KMS-11 (cell line): ENCODE results near the gene SLITRK1.

Source experiments
- H2AFZ ChIP-seq: fragments of 200-600 bp; sonication (generic); 2 replicates; pipeline ENCODE4 v1.6.1; 2016; ENCODE audit warnings: antibody characterized with exemption, mixed run types, low read depth
- H3K27ac ChIP-seq: fragments of 200-600 bp; sonication (generic); 2 replicates; pipeline ENCODE4 v1.6.1; 2016; ENCODE audit warnings: mild to moderate bottlenecking, mixed run types
- H3K27me3 ChIP-seq: fragments of 200-600 bp; sonication (generic); 2 replicates; pipeline ENCODE4 v1.6.1; 2017; ENCODE audit warnings: mild to moderate bottlenecking, low read depth, mixed run types, moderate library complexity; ENCODE audit not compliant: insufficient read depth
- H3K36me3 ChIP-seq: fragments of 200-600 bp; sonication (generic); 2 replicates; pipeline ENCODE4 v1.6.1; 2017; ENCODE audit warnings: mild to moderate bottlenecking, mixed run types; ENCODE audit not compliant: insufficient read depth
- H3K4me1 ChIP-seq: fragments of 200-600 bp; sonication (generic); 2 replicates; pipeline ENCODE4 v1.6.1; 2016; ENCODE audit warnings: mild to moderate bottlenecking, low read depth, mixed run types; ENCODE audit not compliant: poor library complexity, severe bottlenecking
- H3K4me2 ChIP-seq: fragments of 200-600 bp; sonication (generic); 2 replicates; pipeline ENCODE4 v1.7.0; 2016; ENCODE audit warnings: mild to moderate bottlenecking, mixed run types
- H3K4me3 ChIP-seq: fragments of 200-600 bp; sonication (generic); IDR thresholded peaks from 2 replicates; pipeline ENCODE4 v1.6.1; 2017; ENCODE audit warnings: low read depth, low read length, mixed read lengths; ENCODE audit not compliant: insufficient read depth
- H3K79me2 ChIP-seq: fragments of 200-600 bp; sonication (generic); 2 replicates; pipeline ENCODE4 v1.6.1; 2016; ENCODE audit warnings: low read depth, mixed run types; ENCODE audit not compliant: insufficient read depth
- H3K9ac ChIP-seq: fragments of 200-600 bp; sonication (generic); 2 replicates; pipeline ENCODE4 v1.6.1; 2016; ENCODE audit warnings: mild to moderate bottlenecking, mixed run types
- H4K20me1 ChIP-seq: fragments of 200-600 bp; sonication (generic); 2 replicates; pipeline ENCODE4 v1.6.1; 2016; ENCODE audit warnings: mild to moderate bottlenecking, mixed run types; ENCODE audit not compliant: insufficient read depth
- TF ChIP-seq, protein P1 (sequence below): fragments of 200-600 bp; sonication (generic); conservative IDR thresholded peaks from 2 replicates; pipeline ENCODE4 v1.6.1; 2017; ENCODE audit warnings: low read depth, mild to moderate bottlenecking, antibody characterized with exemption, low read length, moderate library complexity, mixed read lengths

The SLITRK1 gene

DNA sequence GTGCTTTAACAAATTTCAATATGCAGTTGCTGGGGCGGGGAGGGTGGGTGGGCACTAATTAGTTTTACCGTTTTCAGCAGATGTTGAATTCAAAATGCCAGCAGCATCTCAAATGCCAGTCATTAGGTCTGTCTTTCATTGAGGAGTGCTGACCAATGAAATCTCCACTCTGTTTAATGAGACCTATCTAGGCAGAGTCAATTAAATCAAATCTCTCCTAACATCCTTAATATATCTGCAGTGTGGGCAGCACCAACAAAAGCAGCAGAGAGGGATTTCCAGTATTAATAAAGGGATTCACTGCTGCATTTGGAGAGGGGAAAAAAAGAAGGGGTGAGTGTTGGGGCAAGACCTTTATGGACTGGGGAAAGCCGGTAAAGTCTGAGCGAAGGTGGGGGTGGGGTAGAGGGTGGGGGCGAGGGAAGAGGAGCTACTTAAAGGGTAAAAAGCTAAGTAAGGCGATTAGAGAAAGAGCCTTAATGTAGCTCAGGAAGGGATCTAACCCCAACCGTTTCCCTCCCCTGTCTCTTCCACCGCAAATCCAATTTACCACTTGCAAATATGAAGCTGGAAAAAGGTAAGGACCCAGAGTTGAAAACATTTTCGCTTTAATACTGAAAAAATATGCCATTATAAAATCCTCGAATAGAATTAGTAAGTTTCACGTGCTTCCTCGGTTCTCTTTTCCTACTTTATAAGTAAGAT is 4.5 kb downstream of the SLITRK1 start:
- TF ChIP-seq, protein P1, sequence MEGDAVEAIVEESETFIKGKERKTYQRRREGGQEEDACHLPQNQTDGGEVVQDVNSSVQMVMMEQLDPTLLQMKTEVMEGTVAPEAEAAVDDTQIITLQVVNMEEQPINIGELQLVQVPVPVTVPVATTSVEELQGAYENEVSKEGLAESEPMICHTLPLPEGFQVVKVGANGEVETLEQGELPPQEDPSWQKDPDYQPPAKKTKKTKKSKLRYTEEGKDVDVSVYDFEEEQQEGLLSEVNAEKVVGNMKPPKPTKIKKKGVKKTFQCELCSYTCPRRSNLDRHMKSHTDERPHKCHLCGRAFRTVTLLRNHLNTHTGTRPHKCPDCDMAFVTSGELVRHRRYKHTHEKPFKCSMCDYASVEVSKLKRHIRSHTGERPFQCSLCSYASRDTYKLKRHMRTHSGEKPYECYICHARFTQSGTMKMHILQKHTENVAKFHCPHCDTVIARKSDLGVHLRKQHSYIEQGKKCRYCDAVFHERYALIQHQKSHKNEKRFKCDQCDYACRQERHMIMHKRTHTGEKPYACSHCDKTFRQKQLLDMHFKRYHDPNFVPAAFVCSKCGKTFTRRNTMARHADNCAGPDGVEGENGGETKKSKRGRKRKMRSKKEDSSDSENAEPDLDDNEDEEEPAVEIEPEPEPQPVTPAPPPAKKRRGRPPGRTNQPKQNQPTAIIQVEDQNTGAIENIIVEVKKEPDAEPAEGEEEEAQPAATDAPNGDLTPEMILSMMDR = no peak
- Histone ChIP-seq H3K36me3 (no peaks in the 10 kb centered on the region), H3K4me3 (no peak overlapping the region), H2AFZ (no peak overlapping the region), H3K27me3 (no peaks in the 10 kb centered on the region), H3K4me2 (no peak overlapping the region), H3K79me2 (no peaks in the 10 kb centered on the region), H3K4me1 (peaks cover 8% of the 10 kb centered on the region), H4K20me1 (no peaks in the 10 kb centered on the region), H3K27ac (no peak overlapping the region), H3K9ac (no peak overlapping the region)

DNA sequence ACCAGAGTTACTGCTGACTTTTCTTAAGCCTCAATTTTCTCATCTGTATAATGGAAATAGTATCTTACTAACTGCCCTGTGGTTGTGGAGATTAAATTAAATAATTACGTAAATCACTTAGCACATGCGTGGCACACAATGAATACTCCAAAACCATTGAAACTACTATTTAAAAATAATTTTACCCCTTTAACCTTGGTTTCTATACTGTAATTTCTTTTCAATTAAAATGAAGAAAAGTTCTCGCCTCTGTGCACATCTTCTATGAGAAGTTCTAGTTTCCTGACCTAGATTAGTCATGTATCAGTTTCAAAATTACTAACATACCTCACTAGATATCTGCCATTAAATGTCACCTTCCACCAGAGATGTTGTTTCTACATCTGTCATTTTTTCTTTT is 5.7 kb downstream of the SLITRK1 start:
- H4K20me1 ChIP-seq = no peaks in the 10 kb centered on the region
- no peaks in the 10 kb centered on the region for H3K79me2 ChIP-seq
- H3K4me1 ChIP-seq = peaks cover 8% of the 10 kb centered on the region
- no peak overlapping the region for H3K4me2 ChIP-seq
- H2AFZ ChIP-seq = no peak overlapping the region
- H3K27ac ChIP-seq = no peak overlapping the region
- H3K9ac ChIP-seq = no peak overlapping the region
- no peak overlapping the region for H3K4me3 ChIP-seq
- no peaks in the 10 kb centered on the region for H3K36me3 ChIP-seq
- no peaks in the 10 kb centered on the region for H3K27me3 ChIP-seq
- TF ChIP-seq, protein P1 = no peak

DNA sequence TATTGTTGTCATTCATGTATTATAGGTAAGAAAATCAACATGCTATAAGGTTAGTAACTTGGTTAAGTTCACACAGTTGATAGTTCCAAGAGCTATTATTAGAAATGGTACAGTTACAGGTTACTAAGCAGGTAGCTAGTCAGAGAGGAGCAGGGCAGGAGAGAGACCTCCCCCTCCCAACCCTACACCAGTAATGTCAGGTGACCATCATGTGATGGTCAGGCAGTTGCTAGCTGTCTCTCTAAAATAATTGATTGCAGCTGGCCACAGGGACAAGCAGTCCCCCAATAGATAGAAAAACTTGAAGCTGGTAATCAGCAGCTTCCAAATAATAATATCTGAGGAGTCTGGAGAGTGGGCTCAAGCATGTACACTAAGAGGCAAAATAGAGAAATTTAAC is 14.6 kb downstream of the SLITRK1 start:
- Histone ChIP-seq H3K79me2 (no peaks in the 10 kb centered on the region), H3K27ac (no peak overlapping the region), H3K4me3 (no peak overlapping the region), H3K4me2 (no peak overlapping the region), H3K27me3 (no peaks in the 10 kb centered on the region), H3K36me3 (no peaks in the 10 kb centered on the region), H4K20me1 (no peaks in the 10 kb centered on the region), H2AFZ (no peak overlapping the region), H3K9ac (no peak overlapping the region), H3K4me1 (no peaks in the 10 kb centered on the region)
- TF ChIP-seq, protein P1 = no peak

GRCh38 chr13:83865161-83866137 is 16.8 kb downstream of the SLITRK1 start:
- Histone ChIP-seq H3K36me3 (no peaks in the 10 kb centered on the region), H4K20me1 (no peaks in the 10 kb centered on the region), H3K79me2 (no peaks in the 10 kb centered on the region), H3K4me2 (no peak overlapping the region), H3K4me1 (no peaks in the 10 kb centered on the region), H3K27ac (no peak overlapping the region), H3K9ac (no peak overlapping the region), H2AFZ (no peak overlapping the region), H3K27me3 (no peaks in the 10 kb centered on the region), H3K4me3 (no peak overlapping the region)
- TF ChIP-seq, protein P1 = no peak
